Measurements from ENCODE around the gene IMMP2L. TPM values are rescaled to one million over a fixed set of nuclear protein-coding genes. Genes with fewer than 3 reads are reported as not detected.

Gene IMMP2L
- total and polyA plus RNA-seq, 2 of the 8 experiments (the other 6 are each of a cell fraction or from before 2014, with no cell fraction given): 2.3 to 10.1 TPM

GRCh38 chr7:111294494-111294893 lies 267.8 kb downstream of the IMMP2L start (continued):
- TF ChIP-seq CHD7 (IDR thresholded peaks at IDR 0.05; ENCODE audit: insufficient replicate concordance, low read length) (no peak), KDM5A (IDR thresholded peaks at IDR 0.05; ENCODE audit: low read length) (no peak), CTCF (IDR thresholded peaks at IDR 0.05; ENCODE audit: control extremely low read depth in 1 of 3, insufficient read depth in 1 of 3, low read depth in 1 of 3, low read length in 3 of 3) (no peak), RXRA (IDR thresholded peaks at IDR 0.05; ENCODE audit: insufficient read depth, low read depth, low read length) (no peak), TEAD4 (IDR thresholded peaks at IDR 0.05; ENCODE audit: low read depth, low read length) (no peak), NANOG (IDR thresholded peaks at IDR 0.05; ENCODE audit: insufficient read depth, low read depth, low read length, poor library complexity, severe bottlenecking) (no peak), RNF2 (IDR thresholded peaks at IDR 0.05; ENCODE audit: borderline replicate concordance, low read depth, low read length, missing control alignments, poor library complexity, severe bottlenecking) (no peak), SP2 (IDR thresholded peaks at IDR 0.05; ENCODE audit: low read length) (no peak), MAFK (IDR thresholded peaks at IDR 0.05; ENCODE audit: low read depth, low read length) (no peak)

All from H1 (cell line).